DND-41 (cell line): Measurements from ENCODE around the gene HTT.
"Not testable (repeated sequence)": the region's sequence is repeated elsewhere in the genome, so short reads cannot be mapped to it uniquely, and the experiment has no call there.

Experiments
- ATAC-seq: fragments of 200-7000 bp; cut with Tn5 transposase; 3 replicates; pipeline ENCODE4 v1.9.1; 2021; ENCODE audit warnings: low read depth; ENCODE audit not compliant: insufficient read depth
- DNase-seq: peaks from one replicate; pipeline ENCODE4 v3.0.0-alpha.2; 2020
- H2AFZ ChIP-seq: 2 replicates; pipeline ENCODE4 v1.6.0; 2012; ENCODE audit warnings: low read depth, low read length
- H3K27ac ChIP-seq: 2 replicates; pipeline ENCODE4 v1.5.1; 2012; ENCODE audit warnings: low read length, inconsistent platforms
- H3K27me3 ChIP-seq: fragments of 200-600 bp; sonication (generic); 2 replicates; pipeline ENCODE4 v1.6.0; 2012; ENCODE audit warnings: low read length, mild to moderate bottlenecking, inconsistent platforms; ENCODE audit not compliant: insufficient read depth, poor library complexity
- H3K36me3 ChIP-seq: 2 replicates; pipeline ENCODE4 v1.5.1; 2012; ENCODE audit warnings: low read length, inconsistent platforms; ENCODE audit not compliant: insufficient read depth
- H3K4me1 ChIP-seq: 2 replicates; pipeline ENCODE4 v1.5.1; 2012; ENCODE audit warnings: mild to moderate bottlenecking, low read length; ENCODE audit not compliant: insufficient read depth
- H3K4me2 ChIP-seq: 2 replicates; pipeline ENCODE4 v1.6.0; 2012; ENCODE audit warnings: mild to moderate bottlenecking, moderate library complexity, low read length, inconsistent platforms; ENCODE audit not compliant: insufficient read depth
- H3K4me3 ChIP-seq, 2 experiments: fragments of 200-600 bp in 1 of 2; shearing (Covaris generic) in 1 of 2; 2 replicates each; pipeline ENCODE4 v1.5.1; 2012 to 2016; ENCODE audit warnings: inconsistent platforms in 2 of 2, low read length in 2 of 2, mild to moderate bottlenecking in 2 of 2, low read depth in 1 of 2, moderate library complexity in 1 of 2
- H3K79me2 ChIP-seq: 2 replicates; pipeline ENCODE4 v1.6.0; 2012; ENCODE audit warnings: low read length, inconsistent platforms; ENCODE audit not compliant: insufficient read depth
- H3K9ac ChIP-seq: 2 replicates; pipeline ENCODE4 v1.6.0; 2012; ENCODE audit warnings: low read depth, mild to moderate bottlenecking, inconsistent platforms, low read length, moderate library complexity
- H3K9me3 ChIP-seq: 2 replicates; pipeline ENCODE4 v1.5.1; 2012; ENCODE audit warnings: low read length, moderate library complexity, mild to moderate bottlenecking, inconsistent platforms; ENCODE audit not compliant: insufficient read depth, severe bottlenecking
- H4K20me1 ChIP-seq: 2 replicates; pipeline ENCODE4 v1.6.0; 2012; ENCODE audit warnings: low read length; ENCODE audit not compliant: insufficient read depth
- CTCF ChIP-seq: IDR thresholded peaks from 2 replicates; pipeline ENCODE4 v1.5.1; 2012; ENCODE audit warnings: borderline replicate concordance, low read length, moderate library complexity, mild to moderate bottlenecking; ENCODE audit not compliant: poor library complexity, severe bottlenecking; ENCODE audit errors: extremely low read depth
- EZH2 ChIP-seq: IDR thresholded peaks from 3 replicates; pipeline ENCODE4 v1.6.1; 2012; ENCODE audit warnings: borderline replicate concordance, low read depth, mild to moderate bottlenecking, moderate library complexity, low read length, inconsistent platforms; ENCODE audit not compliant: severe bottlenecking

Gene HTT

DNA sequence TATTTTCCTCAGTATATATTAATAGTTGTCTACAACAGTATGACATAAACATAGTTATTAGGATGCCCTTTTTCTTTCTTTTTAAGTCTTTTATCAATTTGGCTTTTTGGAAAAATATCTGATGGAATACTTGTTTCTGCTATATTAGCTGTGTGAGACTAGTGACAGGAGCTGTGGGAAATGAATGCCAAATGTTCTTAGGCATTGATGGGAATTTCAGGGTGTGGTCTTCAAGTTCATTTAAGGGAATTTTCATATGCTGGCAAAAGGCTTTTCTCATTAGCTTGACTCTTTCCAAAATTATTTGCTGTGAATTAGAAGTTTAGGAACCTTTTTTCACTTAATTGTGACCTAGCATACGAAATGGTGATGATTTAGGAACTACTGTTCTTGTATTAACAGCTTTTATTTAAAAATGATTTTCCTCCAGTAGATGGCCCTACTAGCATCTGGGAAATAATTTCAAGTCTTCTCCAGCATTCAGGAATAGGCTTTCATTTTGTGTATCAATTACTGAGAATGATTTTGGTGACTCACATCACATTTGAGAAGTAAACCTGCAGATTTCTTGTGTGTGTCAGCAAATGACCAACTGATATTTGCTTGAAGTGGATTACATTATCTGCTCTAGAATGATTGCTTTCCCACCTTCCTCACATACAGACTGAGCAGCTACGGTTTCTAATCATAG, 70.9 kb downstream of the HTT start:
- ATAC-seq (no peak), DNase-seq (no peak)
- Histone ChIP-seq H4K20me1 (no peaks in the 10 kb centered on the region), H3K9me3 (no peaks in the 10 kb centered on the region), H3K9ac (no peak overlapping the region), H3K4me1 (no peaks in the 10 kb centered on the region), H3K4me3 (no peak overlapping the region), H2AFZ (no peak overlapping the region), H3K27me3 (no peaks in the 10 kb centered on the region), H3K27ac (no peak overlapping the region), H3K79me2 (no peaks in the 10 kb centered on the region), H3K36me3 (peaks cover 67% of the 10 kb centered on the region), H3K4me2 (no peak overlapping the region)
- TF ChIP-seq CTCF = no peak
- no peak for TF ChIP-seq EZH2

GRCh38 chr4:3148926-3149325, 74.4 kb downstream of the HTT start:
- no peak overlapping the region for H3K4me3 ChIP-seq
- H3K27ac ChIP-seq = no peak overlapping the region
- H3K9ac ChIP-seq = no peak overlapping the region
- H3K27me3 ChIP-seq = no peaks in the 10 kb centered on the region
- peaks cover 71% of the 10 kb centered on the region for H3K36me3 ChIP-seq
- no peaks in the 10 kb centered on the region for H3K4me1 ChIP-seq
- TF ChIP-seq EZH2 = no peak
- no peak for TF ChIP-seq CTCF
- no peak overlapping the region for H2AFZ ChIP-seq
- no peak overlapping the region for H3K4me2 ChIP-seq
- DNase-seq (no peak), ATAC-seq (no peak)
- H3K9me3 ChIP-seq = no peaks in the 10 kb centered on the region
- H4K20me1 ChIP-seq = no peaks in the 10 kb centered on the region
- no peaks in the 10 kb centered on the region for H3K79me2 ChIP-seq

DNA sequence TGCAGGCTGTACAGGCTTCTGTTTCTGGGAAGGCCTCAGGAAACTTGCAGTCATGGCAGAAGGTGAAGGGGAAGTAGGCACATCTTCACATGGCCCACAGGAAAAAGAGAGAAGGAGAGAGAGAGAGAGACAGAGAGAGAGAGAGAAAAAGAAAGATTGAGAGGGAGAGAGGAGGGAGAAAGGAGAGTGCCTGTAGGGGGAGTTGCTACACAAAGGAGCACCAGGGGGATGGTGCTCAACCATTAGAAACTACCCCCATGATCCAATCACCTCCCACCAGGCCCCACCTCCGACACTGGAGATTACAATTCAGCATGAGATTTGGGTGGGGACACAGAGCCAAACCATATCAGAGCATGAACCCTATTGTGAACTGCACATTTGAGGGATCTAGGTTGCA, 76.8 kb downstream of the HTT start:
- peaks cover 75% of the 10 kb centered on the region for H3K36me3 ChIP-seq
- H3K9ac ChIP-seq = not testable (repeated sequence)

GRCh38 chr4:3157366-3157765, 82.9 kb downstream of the HTT start:
- H3K9ac ChIP-seq = no peak overlapping the region
- H4K20me1 ChIP-seq = no peaks in the 10 kb centered on the region
- H3K9me3 ChIP-seq = peaks cover 3% of the 10 kb centered on the region
- no peaks in the 10 kb centered on the region for H3K27me3 ChIP-seq
- H3K79me2 ChIP-seq = no peaks in the 10 kb centered on the region
- no peak for TF ChIP-seq EZH2
- no peak for TF ChIP-seq CTCF
- no peak overlapping the region for H3K4me2 ChIP-seq
- H3K36me3 ChIP-seq = peaks cover 70% of the 10 kb centered on the region
- H3K4me1 ChIP-seq = no peaks in the 10 kb centered on the region
- H3K4me3 ChIP-seq = no peak overlapping the region
- H2AFZ ChIP-seq = no peak overlapping the region
- H3K27ac ChIP-seq = no peak overlapping the region
- ATAC-seq (no peak), DNase-seq (no peak)

More for the DNA sequence above, 76.8 kb downstream of the HTT start:
- not testable (repeated sequence) for ATAC-seq, H3K27me3 ChIP-seq, DNase-seq, H3K27ac ChIP-seq, H3K9me3 ChIP-seq, H3K4me1 ChIP-seq, H3K79me2 ChIP-seq, H2AFZ ChIP-seq, H3K4me2 ChIP-seq, H3K4me3 ChIP-seq, H4K20me1 ChIP-seq
